OCI-LY1 (cell line): ENCODE results near the gene ANK3.

ENCODE experiments used
- EZH2 ChIP-seq: fragments of 200-600 bp; sonication (generic), shearing (Covaris generic); IDR thresholded peaks from 2 replicates; pipeline ENCODE4 v1.8.0; 2017; ENCODE audit warnings: borderline replicate concordance, mixed run types, mild to moderate bottlenecking, antibody characterized with exemption, low read length, moderate library complexity, mixed read lengths
- TF ChIP-seq, protein P1 (sequence below): fragments of 200-600 bp; sonication (generic), shearing (Covaris generic); IDR thresholded peaks from 2 replicates; pipeline ENCODE4 v1.5.1; 2017; ENCODE audit warnings: mild to moderate bottlenecking, antibody characterized with exemption, low read length, moderate library complexity, mixed read lengths

DNA sequence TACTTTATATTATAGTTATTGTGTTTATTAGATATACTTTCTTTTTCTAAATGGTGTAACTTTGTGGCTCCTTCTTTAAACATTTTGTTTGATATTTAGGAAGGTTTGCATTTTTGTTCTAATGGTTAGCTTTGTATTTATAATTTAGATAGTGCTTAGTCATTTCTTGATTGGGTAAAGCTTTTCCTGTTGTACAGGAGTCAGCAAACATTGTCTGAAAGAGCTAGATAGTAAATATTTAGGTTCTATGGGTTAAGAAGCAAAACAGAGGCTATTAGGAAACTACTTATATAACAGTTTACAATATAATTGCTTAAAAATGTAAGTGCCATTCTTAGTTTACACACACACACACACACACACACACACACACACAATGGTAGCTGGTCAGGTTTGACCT, 412.8 kb downstream of the ANK3 start:
- TF ChIP-seq, protein P1, sequence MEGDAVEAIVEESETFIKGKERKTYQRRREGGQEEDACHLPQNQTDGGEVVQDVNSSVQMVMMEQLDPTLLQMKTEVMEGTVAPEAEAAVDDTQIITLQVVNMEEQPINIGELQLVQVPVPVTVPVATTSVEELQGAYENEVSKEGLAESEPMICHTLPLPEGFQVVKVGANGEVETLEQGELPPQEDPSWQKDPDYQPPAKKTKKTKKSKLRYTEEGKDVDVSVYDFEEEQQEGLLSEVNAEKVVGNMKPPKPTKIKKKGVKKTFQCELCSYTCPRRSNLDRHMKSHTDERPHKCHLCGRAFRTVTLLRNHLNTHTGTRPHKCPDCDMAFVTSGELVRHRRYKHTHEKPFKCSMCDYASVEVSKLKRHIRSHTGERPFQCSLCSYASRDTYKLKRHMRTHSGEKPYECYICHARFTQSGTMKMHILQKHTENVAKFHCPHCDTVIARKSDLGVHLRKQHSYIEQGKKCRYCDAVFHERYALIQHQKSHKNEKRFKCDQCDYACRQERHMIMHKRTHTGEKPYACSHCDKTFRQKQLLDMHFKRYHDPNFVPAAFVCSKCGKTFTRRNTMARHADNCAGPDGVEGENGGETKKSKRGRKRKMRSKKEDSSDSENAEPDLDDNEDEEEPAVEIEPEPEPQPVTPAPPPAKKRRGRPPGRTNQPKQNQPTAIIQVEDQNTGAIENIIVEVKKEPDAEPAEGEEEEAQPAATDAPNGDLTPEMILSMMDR, result no peak
- no peak for TF ChIP-seq EZH2
